Stimulated activated CD4-positive, alpha-beta T cell treated with anti-CD3 and anti-CD28 coated beads, Interleukin-12 subunit alpha, Interleukin-12 subunit beta, amount 100 ng/mL, for 4 hours (primary cell): ENCODE measurements around the gene ST14.

ENCODE experiments used
- DNase-seq: peaks from one replicate; pipeline ENCODE4 v3.0.0-alpha.2; 2020

ST14 gene

GRCh38 chr11:130137999-130138398, 21.6 kb upstream of the ST14 start:
- no peak for DNase-seq

DNA sequence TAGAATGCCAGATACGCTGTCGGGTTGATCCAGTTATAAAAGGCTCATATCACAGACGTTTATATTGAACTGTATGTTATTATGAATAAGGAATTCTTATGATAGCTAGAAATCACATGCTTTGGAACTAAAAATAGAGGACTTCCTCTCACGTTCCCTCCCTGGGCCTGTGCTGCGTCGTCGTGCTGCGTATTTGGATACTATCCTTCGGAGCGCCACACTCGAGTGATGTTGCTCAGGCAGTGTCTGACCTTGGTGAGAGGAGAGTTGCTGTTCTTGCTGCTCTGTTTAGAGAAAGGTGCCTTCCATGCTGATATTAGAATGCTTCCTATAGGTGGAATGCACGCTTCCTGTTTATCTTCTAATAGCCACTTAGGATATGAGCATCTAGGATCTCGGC, 20.2 kb upstream of the ST14 start:
- no peak for DNase-seq

- DNase-seq, result no peak
Measured at GRCh38 chr11:130141561-130142341, 17.8 kb upstream of the ST14 start.

GRCh38 chr11:130144141-130144540, 15.4 kb upstream of the ST14 start:
- no peak for DNase-seq

GRCh38 chr11:130144861-130145281, 14.7 kb upstream of the ST14 start:
- DNase-seq, result no peak

GRCh38 chr11:130145311-130145812, 14.2 kb upstream of the ST14 start:
- no peak for DNase-seq

- no peak for DNase-seq
Measured at GRCh38 chr11:130145975-130146776, 13.4 kb upstream of the ST14 start.

GRCh38 chr11:130146796-130147195, 12.8 kb upstream of the ST14 start:
- no peak for DNase-seq

- DNase-seq, result no peak
Measured at GRCh38 chr11:130148796-130149326, 10.7 kb upstream of the ST14 start.

- DNase-seq, result no peak
Measured at GRCh38 chr11:130150790-130151189, 8.8 kb upstream of the ST14 start.

DNA sequence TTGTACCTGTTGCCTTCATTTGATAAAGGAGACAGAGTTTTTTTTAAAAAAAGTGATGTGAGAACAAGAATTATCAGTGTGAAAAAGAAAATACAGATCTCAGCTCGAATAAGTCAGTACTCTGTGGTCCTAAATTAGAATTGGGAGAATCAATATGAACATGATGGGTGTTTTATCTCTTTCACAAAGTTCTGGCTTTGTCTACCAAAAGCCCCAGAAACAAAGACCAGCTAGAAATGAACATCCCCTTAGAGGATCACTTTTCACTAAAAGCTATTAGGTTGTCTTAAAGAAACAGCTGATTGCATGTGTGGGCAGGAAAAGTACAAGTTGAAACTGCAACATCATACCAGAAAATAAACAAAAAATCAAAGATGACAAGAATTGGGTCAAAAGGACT, 8.4 kb upstream of the ST14 start:
- no peak for DNase-seq

- DNase-seq, result no peak
Measured at GRCh38 chr11:130156108-130157022, 3.2 kb upstream of the ST14 start.

DNA sequence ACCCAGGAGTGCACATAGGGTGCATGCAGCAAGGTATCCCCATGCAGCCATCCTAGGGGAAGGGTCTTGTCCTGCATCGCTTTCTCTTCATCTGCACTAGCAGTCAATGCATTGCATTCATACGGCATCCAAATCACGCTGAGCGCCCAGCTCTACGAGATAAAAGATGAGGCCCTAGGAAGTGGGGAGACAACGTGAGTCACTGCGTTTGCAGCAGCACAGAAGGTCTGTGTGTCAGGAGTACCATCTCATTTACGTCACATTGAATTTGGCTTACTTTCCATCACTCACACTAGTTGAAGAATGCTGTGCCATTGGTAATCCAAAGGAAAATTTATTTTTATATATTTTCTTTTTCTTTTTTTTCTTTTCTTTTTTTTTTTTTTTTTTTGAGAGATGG, 2.5 kb upstream of the ST14 start:
- DNase-seq, result no peak

DNA sequence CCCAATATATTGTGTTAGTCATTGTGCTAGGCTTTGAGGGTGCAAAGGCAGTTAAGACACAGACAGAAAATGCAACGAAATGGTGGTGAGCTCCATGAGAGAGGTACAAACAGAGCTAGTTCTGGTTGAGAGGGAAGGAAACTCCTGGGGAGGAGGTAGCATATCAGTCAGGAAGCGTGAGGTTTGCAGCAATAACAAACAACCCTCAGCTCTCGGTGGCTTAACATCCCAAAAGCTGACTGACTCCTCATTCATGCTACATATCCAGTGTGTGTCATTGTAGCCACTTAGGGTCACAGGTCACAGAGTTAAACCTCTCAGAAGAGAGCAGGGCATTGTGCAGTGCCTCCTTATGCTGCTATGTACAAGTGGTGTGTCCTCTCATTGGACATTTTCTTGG, 1.7 kb upstream of the ST14 start:
- no peak for DNase-seq

DNA sequence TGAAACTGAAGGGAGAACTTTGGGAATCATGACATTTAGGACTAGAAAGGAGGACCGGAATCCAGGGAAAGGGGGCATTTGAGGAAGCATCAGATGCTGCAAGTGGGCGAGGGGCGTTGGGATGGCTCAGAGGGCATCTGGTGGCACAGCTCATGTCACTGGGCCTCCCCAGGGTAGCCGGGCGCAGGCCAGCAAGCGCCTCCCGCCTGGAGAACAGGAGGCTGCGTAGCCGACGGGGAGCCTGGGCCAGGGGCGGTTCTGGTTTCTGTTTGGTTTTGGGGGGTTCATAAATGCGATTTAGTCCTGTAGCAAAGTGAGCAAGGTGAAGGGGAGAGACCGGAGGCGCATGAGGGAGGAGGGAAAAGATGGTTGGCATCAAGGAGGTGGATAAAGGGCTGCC, 443 bp upstream of the ST14 start:
- no peak for DNase-seq

DNA sequence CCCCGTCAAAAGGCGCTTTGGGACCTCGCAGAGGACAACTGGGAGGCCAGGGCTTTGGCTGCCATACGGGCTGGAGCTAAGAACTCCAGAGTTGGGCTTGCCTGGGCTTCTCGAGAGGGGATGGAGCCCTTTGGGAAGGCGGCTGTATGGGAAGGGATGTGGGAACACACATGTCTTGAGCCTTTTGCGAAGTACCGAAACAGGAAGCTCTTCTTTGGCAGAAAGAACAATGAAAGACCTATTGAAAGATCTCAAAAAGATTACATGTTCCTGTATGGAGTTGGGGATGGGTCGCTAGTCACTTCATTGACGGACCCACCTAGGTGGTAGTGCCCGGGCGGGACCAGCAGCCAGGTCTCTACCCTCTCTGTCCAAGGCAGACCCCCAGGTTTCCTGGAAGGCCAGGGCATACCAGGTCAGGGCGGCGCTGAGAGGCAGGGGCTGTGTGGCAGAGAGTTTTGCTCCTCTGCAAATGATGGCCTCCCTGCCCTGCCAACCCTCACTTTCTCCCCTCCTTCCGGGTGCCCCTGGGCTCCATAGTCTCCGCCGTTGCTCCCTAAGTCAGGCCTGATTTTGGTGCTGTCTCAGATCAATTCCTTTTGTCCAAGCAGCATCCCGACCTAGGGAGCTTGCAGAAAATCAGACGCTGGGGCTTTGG, 1.0 kb downstream of the ST14 start:
- DNase-seq, result no peak

- no peak for DNase-seq
Measured at GRCh38 chr11:130161441-130162145, 2.0 kb downstream of the ST14 start.

- no peak for DNase-seq
Measured at GRCh38 chr11:130162733-130163132, 3.2 kb downstream of the ST14 start.

- DNase-seq, result no peak
Measured at GRCh38 chr11:130163346-130164220, 4.0 kb downstream of the ST14 start.

DNA sequence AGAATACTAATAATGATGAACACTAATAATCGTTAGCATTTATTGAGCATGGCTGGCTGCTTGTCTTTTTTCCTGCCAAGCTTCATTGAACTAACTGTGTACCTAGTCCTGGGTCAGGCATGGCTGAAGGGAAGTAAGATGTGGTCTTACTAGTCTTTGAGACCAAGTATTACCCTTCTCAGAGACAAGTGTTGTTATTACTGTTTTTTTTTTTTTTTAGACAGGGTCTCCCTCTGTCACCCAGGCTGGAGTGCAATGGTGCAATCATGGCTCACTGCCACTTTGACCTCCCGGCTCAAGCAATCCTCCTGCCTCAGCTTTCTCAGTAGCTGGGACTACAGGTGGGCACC, 4.6 kb downstream of the ST14 start:
- DNase-seq, result no peak
